Measurements from ENCODE around the gene TFF1.

Gene TFF1

GRCh38 chr21:42397746-42398394 is 31.5 kb upstream of the TFF1 start:
- no peak for DNase-seq

DNA sequence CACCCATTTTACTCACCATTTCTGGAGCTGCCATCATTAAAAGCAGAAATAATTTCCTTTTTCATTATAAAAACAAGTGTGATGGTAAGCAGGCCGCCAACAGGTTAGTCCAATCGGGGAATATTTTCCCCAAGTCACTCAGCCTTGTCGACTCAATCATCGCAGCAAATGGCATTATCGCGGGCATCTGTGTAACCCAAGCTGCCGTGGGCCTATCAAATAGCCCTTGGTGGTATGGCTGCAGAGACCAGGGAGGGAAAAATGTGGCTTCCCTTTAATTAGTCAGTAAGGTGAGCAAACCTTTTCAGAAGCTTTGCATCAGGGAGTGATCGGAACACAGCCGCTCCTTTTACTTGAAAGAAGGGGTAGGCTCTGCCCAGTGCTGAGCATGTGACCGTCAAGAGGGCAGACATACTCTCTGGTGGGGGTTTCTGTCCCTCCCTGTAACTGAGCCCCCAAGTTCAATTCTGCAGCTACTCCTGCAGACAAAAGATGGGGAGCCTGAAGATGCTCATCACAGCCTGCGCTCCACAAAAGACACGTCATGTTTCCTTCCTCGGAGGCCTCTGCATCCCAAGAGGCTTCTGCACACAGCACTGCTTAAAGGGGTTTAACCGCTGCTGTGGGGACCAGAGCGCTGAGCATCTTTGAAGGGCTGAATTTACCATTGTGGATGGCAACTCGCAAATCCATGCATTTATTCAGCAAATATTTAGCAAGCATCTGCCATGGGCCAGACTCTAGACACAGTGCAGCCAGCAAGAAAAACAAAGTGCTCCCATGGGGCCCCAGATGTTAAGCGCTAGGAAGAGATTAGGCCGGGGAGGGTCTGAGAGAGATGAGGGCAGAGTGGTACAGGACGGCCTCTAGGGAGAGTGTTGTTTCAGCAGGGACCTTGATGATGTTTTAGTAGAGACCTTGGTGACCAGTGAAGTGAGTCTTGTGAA is 30.7 kb upstream of the TFF1 start:
- DNase-seq = no peak

DNA sequence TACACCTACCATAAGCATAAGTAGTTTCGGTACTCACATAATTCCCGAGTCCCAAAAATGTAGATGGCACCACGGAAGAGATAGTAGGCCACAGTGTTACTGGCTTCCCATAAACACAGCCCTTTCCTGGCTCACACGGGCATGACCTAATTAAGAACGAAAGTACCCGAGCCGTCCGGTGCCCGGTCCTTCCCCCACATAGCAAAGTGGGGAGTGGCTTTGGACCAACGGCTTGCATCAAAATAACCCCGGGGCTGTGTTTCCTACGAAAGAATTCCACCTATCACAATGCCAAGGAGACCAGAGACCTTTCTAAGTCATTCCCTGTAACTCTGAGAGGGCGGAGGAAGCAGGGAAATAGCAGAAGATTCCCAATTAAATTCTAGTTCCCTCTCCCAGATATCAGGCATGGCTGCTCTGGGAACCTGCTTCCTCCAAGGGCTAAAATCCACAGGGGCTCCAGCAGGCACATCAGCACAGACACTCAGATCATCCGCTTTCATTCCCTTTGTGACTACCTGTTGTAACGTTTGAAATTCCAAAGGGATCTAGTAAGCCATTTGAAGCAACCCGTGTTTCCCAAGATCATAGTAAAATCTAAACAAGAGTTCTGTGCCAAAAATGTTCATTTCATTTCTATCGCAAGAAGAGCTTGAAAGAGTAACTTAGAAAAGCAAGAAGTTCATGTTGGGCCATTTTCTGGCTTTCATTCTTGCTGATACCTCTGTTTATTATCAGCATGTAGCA is 29.7 kb upstream of the TFF1 start, which contains the start of gene TMPRSS3:
TSS of gene TMPRSS3 (minus strand) at position 148 of the 747 bp plus-strand sequence. CDS start 635 bp downstream, outside the sequence.
- DNase-seq = no peak

DNA sequence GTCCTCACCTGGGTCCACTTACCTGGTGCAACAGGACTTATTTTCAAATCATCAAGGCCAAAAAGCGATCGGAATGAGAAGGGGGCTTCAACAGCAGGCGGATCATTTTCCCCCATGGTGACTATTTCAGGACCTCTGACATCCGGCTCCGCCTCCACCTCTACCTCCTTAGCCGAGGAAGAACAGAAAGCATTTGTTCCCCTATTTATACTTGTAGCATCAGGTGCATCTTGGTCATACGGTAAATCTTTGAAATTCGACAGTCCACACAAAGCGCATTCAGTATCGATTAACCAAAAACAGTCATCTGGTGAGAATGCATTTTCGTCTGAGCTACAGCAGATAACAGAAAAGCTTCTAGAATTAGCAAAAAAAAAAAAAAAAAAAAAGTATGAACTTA is 29.0 kb upstream of the TFF1 start:
- no peak for DNase-seq

- DNase-seq = no peak
These were observed 27.2 kb upstream of the TFF1 start for GRCh38 chr21:42393443-42393950.

DNA sequence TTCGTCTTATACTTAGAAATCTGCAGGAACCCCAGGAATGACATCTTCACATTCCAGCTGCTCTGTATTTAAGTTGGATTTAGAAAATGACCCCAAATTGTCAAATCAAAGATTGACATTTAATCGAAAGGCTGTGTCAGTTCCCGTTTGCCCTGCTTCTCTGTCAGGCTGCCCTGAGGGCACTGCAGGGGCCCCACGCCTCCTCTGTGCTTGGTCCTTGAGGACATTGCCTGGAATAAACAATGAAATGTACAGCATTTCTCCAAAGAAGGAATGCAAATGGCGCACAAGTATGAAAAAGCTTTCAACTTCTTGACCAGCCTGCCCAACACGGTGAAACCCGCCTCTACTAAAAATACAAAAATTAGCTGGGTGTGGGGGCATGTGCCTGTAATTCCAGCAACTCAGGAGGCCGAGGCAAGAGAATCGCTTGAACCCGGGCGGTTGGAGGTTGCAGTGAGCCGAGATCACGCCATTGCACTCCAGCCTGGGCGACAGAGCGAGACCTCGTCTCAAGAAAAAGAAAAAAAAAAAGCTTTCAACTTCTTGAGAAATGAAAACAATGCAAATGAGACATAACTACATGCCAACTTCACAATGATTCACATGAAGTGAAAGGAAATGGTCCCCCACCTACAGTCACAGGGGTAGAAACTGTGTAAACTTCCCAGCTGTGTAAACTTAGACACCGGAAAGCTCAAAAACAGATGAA is 26.6 kb upstream of the TFF1 start:
- DNase-seq = no peak

GRCh38 chr21:42391297-42391696 is 25.0 kb upstream of the TFF1 start:
- DNase-seq = no peak

DNA sequence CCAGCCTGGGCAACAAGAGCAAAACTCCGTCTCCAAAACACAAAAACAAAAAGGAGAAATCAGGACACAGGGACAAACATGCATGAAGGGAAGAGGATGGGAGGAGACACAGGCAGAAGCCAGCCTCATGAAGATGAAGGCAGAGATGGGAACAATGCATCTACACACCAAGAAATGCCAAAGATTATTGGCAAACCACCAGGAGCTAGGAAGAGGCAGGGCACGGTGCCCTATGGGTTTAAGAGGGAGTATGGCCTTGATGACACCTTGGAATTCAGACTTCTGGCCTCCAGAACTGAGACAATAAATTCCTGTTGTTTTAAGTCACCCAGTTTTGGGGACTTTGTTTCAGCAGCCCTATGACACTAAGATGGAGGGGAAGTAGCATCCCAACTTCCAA is 24.4 kb upstream of the TFF1 start:
- DNase-seq = no peak

- DNase-seq = no peak
These were observed 23.9 kb upstream of the TFF1 start for GRCh38 chr21:42390193-42390592.

GRCh38 chr21:42389449-42389835 is 23.1 kb upstream of the TFF1 start:
- no peak for DNase-seq

GRCh38 chr21:42388740-42389448 is 22.6 kb upstream of the TFF1 start:
- DNase-seq = no peak

DNA sequence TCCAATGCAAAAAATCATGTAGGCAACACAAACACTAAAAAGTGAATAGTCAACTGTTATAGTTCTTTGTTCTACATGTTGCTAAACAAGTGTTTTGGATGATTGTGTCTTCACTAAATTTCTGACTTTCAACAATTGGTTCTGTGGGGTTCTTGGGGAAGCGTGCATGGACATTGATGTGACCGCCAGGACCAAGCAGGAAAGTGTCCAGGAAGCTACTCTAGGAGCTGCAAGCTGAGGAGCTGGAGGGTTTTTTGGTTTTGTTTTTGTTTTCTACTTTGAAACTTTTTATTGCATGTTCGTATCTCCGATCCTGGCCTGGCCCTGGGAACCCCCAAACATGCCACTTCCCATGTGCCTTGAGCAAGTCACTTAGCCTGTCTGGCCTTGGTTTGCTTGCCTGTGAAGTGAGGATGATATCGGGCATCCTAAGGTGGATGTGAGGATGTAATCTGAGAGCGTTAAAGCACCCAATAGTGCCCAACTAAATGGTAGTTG is 21.6 kb upstream of the TFF1 start:
- no peak for DNase-seq

GRCh38 chr21:42387164-42387563 is 20.8 kb upstream of the TFF1 start:
- DNase-seq = no peak

GRCh38 chr21:42386034-42386591 is 19.8 kb upstream of the TFF1 start:
- no peak for DNase-seq

DNA sequence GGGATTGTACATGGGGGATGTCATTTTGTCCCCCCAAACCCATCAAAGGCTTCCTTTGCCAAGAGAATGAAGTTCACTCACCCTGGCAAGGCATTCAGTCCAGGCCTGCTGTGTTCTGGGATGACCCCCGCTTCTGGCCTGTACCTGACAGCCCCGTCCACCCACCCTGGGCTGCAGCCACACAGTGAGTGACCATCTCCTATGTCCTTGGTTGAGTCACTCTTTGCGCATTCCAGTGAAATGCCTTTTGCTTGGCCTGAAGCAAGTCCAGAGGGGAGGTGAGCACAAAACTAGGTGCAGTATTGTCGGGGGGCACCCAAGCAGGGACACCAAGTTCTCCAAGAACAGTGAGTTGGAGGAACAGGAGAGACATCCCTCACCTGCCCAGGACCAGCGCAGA is 19.3 kb upstream of the TFF1 start:
- no peak for DNase-seq

- no peak for DNase-seq
These were observed 18.7 kb upstream of the TFF1 start for GRCh38 chr21:42384989-42385388.

GRCh38 chr21:42384156-42384945 is 18.0 kb upstream of the TFF1 start:
- no peak for DNase-seq

DNA sequence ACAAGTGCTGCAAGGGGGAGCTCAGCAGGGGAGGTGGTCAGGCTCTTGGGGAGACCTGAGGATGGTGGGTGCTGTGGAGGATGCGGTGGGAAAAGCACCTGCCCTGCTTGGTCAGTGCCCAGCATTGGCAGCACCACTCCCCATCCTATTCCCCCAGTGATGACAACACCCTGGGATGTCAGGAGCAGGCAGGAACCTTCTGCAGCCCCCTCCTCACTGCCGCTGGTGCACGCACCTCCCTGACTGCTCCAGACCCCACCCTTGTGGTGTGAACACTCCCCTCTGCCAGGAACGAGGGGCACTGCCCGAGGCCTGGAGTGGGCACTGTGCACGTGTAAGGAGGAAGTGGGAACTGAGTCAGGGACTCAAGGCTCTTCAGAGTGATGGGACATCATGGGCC is 17.0 kb upstream of the TFF1 start:
- no peak for DNase-seq

- DNase-seq = no peak
These were observed 16.6 kb upstream of the TFF1 start for GRCh38 chr21:42382915-42383314.

GRCh38 chr21:42381347-42381984 is 15.1 kb upstream of the TFF1 start:
- DNase-seq = peak; percentile 12 to 28

Data from activated CD4-positive, alpha-beta T cell treated with anti-CD3 and anti-CD28 coated beads, Interleukin-2, amount 50 U/mL, for 4 hours (primary cell).